ENCODE results near the gene EFNA5.

Gene EFNA5

DNA sequence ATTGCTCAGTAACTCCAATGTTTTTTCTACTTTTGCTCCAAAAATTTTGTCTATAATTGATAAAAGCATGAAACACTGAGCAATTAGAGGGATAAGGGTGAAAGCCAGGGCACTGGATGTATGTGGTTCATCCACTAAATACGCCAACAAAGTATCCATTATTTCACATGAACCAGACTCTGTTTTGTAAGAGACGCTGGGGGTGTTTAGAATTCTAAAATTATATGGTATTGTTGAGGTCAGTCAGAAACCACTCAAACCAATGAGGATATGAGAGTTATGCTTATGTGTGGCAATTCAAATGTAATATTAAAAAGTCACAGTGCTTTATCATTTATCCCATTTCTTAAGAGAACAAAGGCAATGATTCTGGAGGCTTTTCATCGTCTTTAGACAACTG, 220.2 kb downstream of the EFNA5 start:
- TF ChIP-seq ZFX (IDR thresholded peaks at IDR 0.05; ENCODE audit: borderline replicate concordance) (no peak), CTCF (IDR thresholded peaks at IDR 0.05) (no peak)

DNA sequence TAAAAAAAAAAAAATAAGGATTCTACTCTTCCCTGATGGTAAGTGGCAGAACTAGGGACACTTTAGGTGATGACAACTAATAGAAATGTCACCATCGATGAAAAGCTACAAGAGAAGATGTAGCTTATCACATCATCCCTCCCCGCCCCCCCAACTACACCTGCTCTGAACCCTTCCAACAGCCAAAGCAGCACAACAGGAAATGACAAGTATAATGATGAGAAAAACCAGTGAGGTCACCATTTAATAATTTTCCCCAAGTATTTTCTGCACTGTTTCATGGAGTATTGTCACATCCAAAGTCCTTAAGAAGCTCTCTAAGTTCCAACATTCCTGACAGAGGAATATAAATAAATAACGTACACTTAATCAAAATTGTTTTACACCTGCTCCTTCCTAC, 221.4 kb downstream of the EFNA5 start:
- TF ChIP-seq ZFX (IDR thresholded peaks at IDR 0.05; ENCODE audit: borderline replicate concordance) (no peak), CTCF (IDR thresholded peaks at IDR 0.05) (no peak)
- no peak overlapping the region for H3K27ac ChIP-seq

More for the DNA sequence above, 220.2 kb downstream of the EFNA5 start:
- H3K27ac ChIP-seq, result no peak overlapping the region

- no peak overlapping the region for H3K27ac ChIP-seq
- no peak for TF ChIP-seq ZFX (IDR thresholded peaks at IDR 0.05; ENCODE audit: borderline replicate concordance)
- TF ChIP-seq CTCF (IDR thresholded peaks at IDR 0.05), result no peak
These were observed 223.2 kb downstream of the EFNA5 start for GRCh38 chr5:107447587-107447986.

GRCh38 chr5:107446972-107447371, 223.8 kb downstream of the EFNA5 start:
- no peak overlapping the region for H3K27ac ChIP-seq
- TF ChIP-seq CTCF (IDR thresholded peaks at IDR 0.05) (no peak), ZFX (IDR thresholded peaks at IDR 0.05; ENCODE audit: borderline replicate concordance) (no peak)

DNA sequence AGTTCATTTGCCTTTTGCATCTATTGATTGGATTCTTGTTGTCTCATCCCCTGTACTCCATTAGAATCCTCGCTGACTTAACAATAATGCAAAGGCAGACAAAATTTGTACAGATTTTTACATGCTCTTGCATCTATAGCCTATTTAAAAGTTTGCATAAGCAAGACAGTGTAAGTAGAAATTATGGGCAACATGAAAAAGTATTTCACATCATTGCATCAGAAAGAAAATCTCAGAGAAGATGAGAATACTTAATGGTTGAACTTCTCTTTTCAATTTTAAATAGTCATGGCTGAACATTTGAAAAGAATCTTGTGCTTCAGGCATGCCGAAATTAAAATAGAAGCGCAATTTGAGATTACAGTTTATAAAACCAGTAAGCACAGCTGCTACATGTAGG, 226.4 kb downstream of the EFNA5 start:
- no peak for TF ChIP-seq CTCF (IDR thresholded peaks at IDR 0.05)
- TF ChIP-seq ZFX (IDR thresholded peaks at IDR 0.05; ENCODE audit: borderline replicate concordance), result no peak
- H3K27ac ChIP-seq, result no peak overlapping the region

DNA sequence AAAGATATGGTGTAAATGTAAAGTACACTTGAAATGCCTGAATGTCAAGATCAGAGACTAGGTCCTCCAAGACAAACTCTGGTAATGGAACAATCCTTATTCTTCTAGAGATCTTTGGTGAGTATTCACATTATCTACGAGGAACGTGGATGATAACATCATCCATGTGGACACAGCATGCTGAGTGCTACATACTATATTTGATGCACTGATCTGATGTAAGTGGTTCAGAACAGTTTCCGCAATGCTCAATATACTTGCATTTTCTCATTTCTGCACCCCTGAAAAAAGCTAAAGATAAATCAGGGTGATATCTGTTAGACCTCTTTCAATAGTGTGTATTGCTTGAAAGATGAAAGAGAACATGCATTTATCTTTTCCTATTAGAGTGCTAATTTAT, 226.8 kb downstream of the EFNA5 start:
- no peak overlapping the region for H3K27ac ChIP-seq
- TF ChIP-seq CTCF (IDR thresholded peaks at IDR 0.05) (no peak), ZFX (IDR thresholded peaks at IDR 0.05; ENCODE audit: borderline replicate concordance) (no peak)

GRCh38 chr5:107442452-107442851, 228.3 kb downstream of the EFNA5 start:
- no peak for TF ChIP-seq CTCF (IDR thresholded peaks at IDR 0.05)
- no peak for TF ChIP-seq ZFX (IDR thresholded peaks at IDR 0.05; ENCODE audit: borderline replicate concordance)
- H3K27ac ChIP-seq, result no peak overlapping the region

All from 22Rv1 (cell line).